ENCODE measurements around the gene NOD1.

- no peak for TF ChIP-seq CTCF (IDR thresholded peaks at IDR 0.05)
- TF ChIP-seq EZH2 (IDR thresholded peaks at IDR 0.05; ENCODE audit: borderline replicate concordance, insufficient read depth, low read depth, low read length, poor library complexity, severe bottlenecking): no peak
Observed at GRCh38 chr7:30522159-30522558, 43.6 kb upstream of the NOD1 start.
